HS-27A (cell line): ENCODE results near the gene IGF2BP2.

Source experiments
- DNase-seq: peaks from one replicate; pipeline ENCODE4 v3.0.0-alpha.2; 2012; ENCODE audit warnings: low read depth, missing footprints

IGF2BP2 gene

DNA sequence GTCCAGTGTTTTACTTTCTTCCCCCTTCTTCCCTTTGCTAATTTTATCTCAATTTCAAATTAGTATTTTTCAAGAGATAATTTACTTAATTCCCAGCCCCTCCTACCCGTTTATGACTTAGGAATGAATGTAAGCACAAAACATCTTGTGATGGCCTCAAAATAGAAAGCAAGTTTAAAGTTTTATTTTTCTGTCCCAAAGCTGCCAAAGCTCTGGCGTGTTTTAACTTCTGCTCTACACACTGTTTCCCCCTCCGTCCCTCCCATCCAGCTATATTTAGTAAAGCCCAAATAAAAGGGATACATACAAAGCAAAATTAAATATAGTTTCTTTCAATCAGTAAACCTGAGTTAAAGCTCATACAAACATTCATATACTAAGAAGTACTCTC lies 59.9 kb downstream of the IGF2BP2 start:
- no peak for DNase-seq

DNA sequence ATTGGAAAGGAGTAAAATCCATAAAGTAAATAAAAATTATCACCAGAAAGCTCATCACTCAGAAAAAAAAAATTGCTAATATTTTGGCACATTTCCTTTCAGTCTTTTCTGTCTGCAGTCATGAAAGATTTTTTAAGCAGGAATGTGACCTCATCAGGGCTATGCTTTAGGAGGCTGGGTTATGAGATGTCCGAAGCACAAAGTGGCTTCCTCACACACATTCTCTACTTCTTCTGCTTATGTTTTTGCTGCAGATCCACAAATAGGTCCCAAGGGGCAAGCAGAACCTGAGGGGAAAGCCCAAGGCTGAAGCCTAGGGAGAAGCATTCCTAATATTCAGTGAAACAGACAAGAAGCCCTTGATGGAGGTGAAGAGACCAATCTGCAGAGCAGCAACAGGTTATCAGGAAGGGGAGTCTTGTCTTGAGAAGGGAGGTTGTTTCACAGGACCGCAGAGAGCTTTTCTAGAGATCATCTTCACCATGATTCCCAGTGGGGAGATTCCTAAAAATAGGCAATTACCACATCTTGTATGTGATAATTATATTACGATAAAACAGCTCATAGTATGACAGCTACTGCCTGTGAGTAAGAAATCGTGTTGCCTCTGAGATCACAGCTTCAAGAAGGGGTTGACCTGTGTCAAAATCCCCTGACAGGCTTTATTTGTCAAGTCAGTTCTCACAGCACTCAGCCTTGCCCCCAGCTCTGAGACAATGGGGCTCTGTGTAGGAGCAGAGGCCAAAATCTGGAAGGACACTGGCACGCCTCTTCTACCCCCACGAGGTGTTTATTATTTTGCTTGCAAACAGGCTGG lies 60.5 kb downstream of the IGF2BP2 start:
- DNase-seq, result no peak

DNA sequence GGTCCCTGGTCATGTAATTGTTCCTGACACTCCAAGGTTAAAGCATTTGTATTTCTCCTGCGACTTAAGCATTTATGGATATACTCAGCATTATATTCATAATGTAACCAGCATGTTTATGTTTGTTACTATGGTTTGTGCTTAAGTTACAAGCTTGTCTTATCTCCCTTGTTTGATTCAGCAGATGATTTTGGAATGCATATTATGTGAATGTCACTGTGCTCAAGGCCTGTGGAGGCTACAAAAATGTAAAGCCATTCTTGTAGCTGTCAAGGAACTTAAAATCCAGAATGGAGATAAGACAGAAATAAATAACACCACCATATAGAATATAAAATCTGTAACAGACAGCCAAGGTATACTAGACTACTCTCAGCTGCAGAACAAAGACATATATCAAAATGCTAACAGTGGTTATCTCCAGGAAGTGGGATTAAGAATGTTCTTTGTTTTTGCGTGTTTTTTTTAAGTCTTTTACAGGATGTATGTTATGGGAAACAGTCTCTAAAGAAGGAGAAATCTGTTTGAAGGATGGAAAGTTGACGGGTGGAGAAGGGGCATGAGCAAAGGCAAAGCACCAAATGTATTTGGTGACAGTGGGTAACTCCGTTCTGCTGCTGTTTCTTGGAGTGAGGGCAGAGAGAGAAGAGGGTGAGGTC lies 61.4 kb downstream of the IGF2BP2 start:
- no peak for DNase-seq

DNA sequence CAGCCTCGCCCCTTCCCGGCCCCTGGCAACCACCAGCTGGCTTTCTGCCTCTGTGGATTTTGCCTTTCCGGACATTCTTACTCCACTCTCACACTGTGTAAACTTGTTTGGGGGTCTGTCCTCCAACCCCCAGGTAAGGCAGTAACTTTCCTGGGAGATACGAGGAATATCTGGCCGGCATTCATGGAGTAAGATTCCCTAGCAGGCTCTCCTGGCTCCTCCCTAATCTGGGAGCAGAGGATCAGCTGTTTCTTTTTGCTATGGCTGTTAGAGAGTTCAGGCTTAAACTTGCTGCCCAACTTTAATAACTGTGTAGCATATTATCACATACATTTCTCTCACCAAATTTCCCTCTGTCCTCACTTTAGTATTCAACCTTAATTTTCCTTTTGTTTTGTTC lies 64.3 kb downstream of the IGF2BP2 start:
- no peak for DNase-seq

DNA sequence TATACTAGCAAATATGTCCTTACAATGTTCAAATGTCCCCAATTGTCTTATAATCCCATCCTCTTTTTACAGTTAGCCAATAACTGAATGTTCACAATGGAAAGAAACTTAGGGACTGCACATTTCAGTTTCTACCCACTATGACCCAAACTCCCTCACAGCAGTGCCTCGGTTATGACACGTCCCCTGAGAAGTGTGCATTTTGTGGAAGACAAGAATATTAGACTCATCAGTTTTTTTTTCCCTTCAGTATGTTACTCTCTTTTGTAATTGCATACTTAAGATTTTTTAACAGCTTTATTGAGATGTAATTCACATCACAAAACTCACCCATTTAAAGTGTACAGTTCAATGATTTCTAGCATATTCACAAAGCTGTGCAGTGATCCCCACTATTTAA lies 64.8 kb downstream of the IGF2BP2 start:
- DNase-seq, result no peak

DNA sequence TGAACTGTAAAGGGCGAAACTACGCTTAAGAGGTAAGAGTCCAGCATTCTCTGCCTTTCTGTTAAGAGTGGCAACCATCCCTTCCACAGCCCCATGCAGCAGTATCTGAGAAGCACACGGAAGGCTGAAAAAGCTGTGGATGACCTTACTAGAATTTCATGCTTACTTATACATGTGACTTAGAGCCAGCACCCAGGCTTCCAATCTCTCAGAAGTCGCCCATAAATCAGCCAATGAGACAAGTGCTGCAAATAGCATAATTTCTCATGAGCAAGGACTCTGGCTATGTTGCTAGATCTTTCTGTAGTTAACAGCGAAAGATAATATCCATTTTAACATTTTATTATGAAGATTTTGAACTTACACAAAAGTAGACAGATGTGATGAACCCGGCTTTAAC lies 65.3 kb downstream of the IGF2BP2 start:
- DNase-seq, result no peak

GRCh38 chr3:185758912-185759311 lies 65.9 kb downstream of the IGF2BP2 start:
- DNase-seq, result no peak

DNA sequence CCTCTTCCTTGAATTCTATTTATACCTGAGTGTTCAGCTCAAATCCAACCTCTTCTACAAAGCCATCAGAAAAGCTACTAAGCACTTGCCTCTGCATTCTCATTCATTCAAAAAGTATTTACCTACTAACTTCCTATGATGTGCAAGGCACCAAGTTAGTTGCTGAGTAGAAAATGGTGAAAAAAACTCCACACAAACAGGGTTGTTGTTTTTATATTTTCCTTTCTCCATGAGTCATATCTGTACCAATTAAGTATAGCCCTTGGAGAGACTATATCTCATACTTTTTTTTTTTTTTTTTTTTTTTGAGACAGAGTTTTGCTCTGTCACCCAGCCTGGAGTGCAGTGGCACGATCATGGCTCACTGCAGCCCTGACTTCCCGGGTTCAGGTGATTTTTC lies 67.7 kb downstream of the IGF2BP2 start:
- no peak for DNase-seq

GRCh38 chr3:185756477-185756876 lies 68.4 kb downstream of the IGF2BP2 start:
- DNase-seq, result no peak

DNA sequence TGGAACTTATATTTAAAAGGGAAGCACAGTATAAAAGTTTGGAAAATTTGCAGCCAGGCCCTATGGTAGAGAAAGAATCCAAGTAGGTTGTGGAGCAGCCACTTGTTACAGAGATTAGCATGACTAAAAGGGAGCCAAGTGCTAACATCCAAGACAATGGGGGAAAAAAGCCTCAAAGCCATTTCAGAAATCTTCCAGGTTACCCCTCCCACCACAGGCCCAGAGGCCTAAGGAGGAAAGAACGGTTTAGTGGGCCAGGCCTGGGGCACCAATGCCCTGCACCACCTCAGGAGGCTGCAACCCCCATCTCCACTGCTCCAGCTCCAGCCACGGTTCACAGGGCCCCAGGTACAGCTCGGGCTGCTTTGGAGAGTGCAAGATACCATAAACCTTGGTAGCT lies 69.9 kb downstream of the IGF2BP2 start:
- DNase-seq, result no peak

DNA sequence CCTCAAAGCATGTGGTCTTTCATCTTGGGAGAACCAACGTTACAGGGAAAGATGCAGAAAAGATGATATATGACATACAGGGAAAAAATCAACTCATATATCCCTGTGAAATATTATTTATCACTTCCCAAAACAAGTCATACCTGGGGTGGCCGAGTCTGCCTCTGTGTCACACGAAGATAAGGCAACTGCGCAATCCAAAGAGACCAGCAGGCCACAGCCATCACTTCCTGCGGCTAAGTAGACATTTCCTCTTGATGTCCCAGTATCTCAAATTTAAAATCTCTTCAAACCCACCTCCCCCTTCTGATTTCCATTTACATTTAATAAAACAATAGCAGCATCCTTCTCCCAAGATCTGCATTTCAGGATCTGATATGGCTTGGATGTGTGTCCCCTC lies 71.5 kb downstream of the IGF2BP2 start:
- no peak for DNase-seq

DNA sequence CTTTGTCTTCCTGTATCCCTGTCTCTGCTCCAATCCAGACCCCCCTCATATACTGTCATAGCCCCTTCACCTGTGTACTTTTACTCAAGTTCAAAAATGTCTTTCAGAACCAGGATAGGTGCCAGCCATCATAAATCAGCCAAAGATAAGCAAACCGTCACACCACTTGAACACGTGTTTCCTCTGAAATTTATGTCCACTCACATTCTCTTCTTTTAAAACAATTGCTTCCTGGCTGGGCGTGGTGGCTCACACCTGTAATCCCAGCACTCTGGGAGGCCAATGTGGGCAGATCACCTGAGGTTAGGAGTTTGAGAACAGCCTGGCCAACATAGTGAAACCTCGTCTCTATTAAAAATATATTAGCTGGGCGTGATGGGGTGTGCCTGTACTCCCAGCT lies 74.1 kb downstream of the IGF2BP2 start:
- no peak for DNase-seq

- DNase-seq, result no peak
These were observed 74.8 kb downstream of the IGF2BP2 start for GRCh38 chr3:185750015-185750414.

- no peak for DNase-seq
These were observed 78.4 kb downstream of the IGF2BP2 start for GRCh38 chr3:185746470-185746869.

DNA sequence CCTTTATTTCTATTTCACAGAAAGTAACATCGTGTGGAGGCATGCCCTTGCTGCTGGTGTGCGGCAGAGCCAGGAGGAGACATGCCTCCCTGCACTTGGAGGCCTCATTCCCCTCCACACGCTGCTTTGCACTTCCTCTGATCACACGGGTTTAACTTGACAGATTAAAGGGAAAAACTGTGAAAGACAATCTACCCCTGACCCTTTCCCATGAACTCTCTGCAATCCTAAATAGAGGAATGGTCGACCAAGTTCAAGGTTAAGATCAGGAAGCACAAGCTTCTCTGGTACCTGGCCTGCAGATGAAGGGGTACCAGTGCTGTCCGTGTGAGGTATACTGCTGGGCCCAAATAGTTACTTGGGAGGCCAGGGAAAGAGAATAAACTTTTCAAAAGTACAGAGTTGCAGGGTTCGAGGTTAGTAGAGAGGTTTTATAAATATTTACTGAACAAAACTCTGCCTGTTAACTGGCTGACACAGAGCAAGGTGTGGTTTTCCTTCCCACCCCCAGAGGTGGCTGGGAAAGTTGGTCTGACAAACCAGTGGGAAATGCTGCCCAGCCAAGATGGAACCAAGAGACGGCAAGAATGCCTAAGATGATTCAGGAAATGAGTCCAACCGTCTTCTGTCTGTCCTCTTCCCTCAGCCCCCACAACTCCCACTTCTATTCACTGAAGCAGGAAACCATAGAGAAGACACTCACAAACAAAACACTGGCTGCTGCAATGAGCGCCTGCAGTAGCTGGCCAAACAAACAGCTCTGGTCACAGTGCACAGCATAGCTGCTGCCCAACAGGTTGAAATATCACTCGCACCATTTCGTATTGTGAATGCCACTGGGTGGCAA lies 79.6 kb downstream of the IGF2BP2 start:
- no peak for DNase-seq

DNA sequence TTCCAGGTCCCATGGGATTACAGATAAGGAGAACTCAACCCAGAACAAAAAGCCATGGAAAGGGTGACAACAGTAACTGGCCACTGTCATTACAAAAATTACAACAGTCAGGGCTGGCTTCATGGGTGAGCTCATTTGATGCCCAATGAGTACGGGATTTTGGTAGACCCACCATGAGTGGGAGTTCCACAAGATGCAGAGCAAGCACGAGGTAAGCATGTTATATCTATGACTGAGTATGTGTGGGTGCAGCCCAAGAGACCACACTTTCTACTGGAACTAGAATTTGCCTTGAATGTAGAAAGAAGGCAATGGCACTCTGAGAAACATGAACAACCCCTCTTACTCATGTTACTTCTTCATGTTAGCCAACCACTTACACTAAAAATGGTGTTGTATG lies 83.3 kb downstream of the IGF2BP2 start:
- DNase-seq, result no peak

DNA sequence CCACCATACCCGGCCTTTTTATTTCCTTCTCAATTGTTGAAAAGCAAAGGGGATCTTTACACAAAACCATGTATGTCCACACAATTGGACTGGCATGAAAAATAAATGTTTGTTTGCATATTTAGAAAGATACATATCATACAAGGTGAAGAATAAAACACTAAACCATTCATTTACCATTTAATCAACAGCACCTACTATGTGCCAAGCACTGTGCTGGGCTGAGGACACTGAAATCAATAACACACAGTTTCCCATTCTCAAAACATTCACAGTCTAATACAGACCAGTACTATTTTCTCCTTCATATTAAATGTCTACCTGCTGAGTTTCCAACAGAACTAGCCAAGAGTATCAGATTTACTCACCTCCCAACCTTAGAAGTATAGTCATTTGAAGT lies 84.7 kb downstream of the IGF2BP2 start:
- no peak for DNase-seq

DNA sequence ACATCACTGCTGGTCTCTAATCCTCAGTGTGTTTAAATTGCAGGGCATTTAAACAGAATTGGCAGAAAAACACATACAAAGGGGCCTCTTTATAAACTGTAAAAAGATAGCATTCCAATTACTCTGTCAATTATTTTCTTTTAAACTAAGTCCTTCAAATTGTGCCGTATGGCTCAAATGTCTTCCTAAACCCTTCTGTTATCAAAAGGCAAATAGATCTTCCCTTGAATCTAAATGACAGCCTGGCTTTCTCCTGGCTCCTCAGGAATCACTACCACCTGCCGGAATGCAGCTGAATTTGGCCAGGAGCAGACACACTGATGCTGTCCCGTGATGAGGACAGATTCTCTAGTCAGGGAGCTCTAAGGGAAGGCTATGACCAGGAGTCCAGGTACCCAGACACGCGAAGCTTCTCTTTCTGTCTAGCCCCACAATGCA lies 85.6 kb downstream of the IGF2BP2 start:
- no peak for DNase-seq

GRCh38 chr3:185737740-185738680 lies 86.8 kb downstream of the IGF2BP2 start:
- DNase-seq, result no peak

- no peak for DNase-seq
These were observed 87.8 kb downstream of the IGF2BP2 start for GRCh38 chr3:185737020-185737419.

DNA sequence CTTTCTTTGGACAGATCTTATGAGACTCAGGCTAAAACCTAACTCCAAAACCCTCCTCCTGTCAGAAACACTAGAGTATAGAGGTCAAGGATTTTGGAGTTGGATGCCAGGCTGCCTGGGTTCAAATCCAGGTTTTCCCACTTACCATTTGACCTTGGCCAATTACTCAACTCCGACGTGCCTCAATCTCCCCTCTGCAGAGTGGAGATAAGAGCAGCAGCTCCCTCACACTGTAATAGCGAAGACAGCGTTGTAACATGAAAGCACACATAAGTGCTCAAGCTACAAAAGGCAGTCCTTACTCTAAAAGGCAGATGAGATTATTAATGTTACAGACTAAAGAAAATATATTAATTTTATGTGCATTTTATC lies 90.1 kb downstream of the IGF2BP2 start:
- DNase-seq, result no peak
